Measurements from ENCODE around the gene LBH.

- TF ChIP-seq CTCF (IDR thresholded peaks at IDR 0.05) = no peak
- TF ChIP-seq POLR2A (IDR thresholded peaks at IDR 0.05) = no peak
These were observed 8.8 kb downstream of the LBH start for GRCh38 chr2:30239986-30240752.
